ENCODE measurements around the gene PRKCA.
"Not testable (repeated sequence)": the region's sequence is repeated elsewhere in the genome, so short reads cannot be mapped to it uniquely, and the experiment has no call there.

Gene PRKCA

GRCh38 chr17:66301864-66302741 lies at the start of gene PRKCA:
Gene PRKCA, plus strand, starts transcription at chr17:66302613.
- peak in 1 of 2 donors; percentile 57 for DNase-seq (ENCODE audit: low spot score in 2 of 2)
- Mint-ChIP-seq H3K36me3 (peaks cover 36% of the 10 kb centered on the region), H3K4me3 (peak within 1 kb of the TSS; percentile 93), H3K27ac (peak within 1 kb of the TSS; percentile 96), H3K4me1 (peaks cover 44% of the 10 kb centered on the region), H3K9me3 (no peaks in the 10 kb centered on the region)
- ATAC-seq, result peak; percentile 83

- not testable (repeated sequence) for DNase-seq (ENCODE audit: low spot score in 2 of 2); H3K4me1 Mint-ChIP-seq; H3K4me3 Mint-ChIP-seq; H3K36me3 Mint-ChIP-seq; H3K9me3 Mint-ChIP-seq; ATAC-seq
- peak overlapping the region; percentile 58 for H3K27ac Mint-ChIP-seq
Measured at GRCh38 chr17:66253458-66253857, 49.0 kb upstream of the PRKCA start.

GRCh38 chr17:66255112-66255511 lies 47.3 kb upstream of the PRKCA start:
- ATAC-seq (peak; percentile 91), DNase-seq (ENCODE audit: low spot score in 2 of 2) (no peak)
- H3K27ac Mint-ChIP-seq, result peak overlapping the region; percentile 48

DNA sequence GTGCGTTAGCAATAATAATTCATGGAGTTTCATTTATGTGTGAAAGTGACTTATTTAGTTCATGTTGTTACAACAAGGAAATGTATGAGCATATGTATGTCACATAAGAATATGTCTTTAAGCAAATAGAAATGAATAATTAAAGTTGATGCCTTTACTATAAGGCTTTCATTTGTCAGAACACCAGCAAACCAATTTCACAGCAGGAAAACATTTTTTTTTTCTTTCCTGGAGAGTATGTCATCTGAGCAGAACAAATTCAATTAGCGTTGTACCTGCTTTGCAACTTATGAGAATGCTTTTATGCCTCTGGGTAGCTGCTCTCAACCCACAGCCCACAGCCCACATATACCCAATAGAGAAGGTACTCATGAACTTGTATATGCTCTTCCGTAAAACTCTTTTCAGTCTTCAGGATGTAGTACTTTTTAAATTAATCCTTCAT lies 46.9 kb upstream of the PRKCA start:
- DNase-seq (ENCODE audit: low spot score in 2 of 2), result no peak
- ATAC-seq, result peak; percentile 75

More at GRCh38 chr17:66255112-66255511, 47.3 kb upstream of the PRKCA start:
- H3K4me3 Mint-ChIP-seq, result peak overlapping the region; percentile 22
- peaks cover 6% of the 10 kb centered on the region for H3K4me1 Mint-ChIP-seq
- no peaks in the 10 kb centered on the region for H3K9me3 Mint-ChIP-seq
- H3K36me3 Mint-ChIP-seq, result no peaks in the 10 kb centered on the region

GRCh38 chr17:66260275-66260674 lies 42.1 kb upstream of the PRKCA start:
- no peak overlapping the region for H3K27ac Mint-ChIP-seq
- peaks cover 3% of the 10 kb centered on the region for H3K9me3 Mint-ChIP-seq
- peaks cover 15% of the 10 kb centered on the region for H3K4me1 Mint-ChIP-seq
- no peak overlapping the region for H3K4me3 Mint-ChIP-seq
- no peaks in the 10 kb centered on the region for H3K36me3 Mint-ChIP-seq
- no peak for ATAC-seq
- DNase-seq (ENCODE audit: low spot score in 2 of 2), result no peak

More for the DNA sequence above, 46.9 kb upstream of the PRKCA start:
- peak overlapping the region; percentile 22 for H3K4me3 Mint-ChIP-seq
- no peaks in the 10 kb centered on the region for H3K36me3 Mint-ChIP-seq
- no peaks in the 10 kb centered on the region for H3K9me3 Mint-ChIP-seq
- H3K4me1 Mint-ChIP-seq, result peaks cover 6% of the 10 kb centered on the region
- peak overlapping the region; percentile 48 for H3K27ac Mint-ChIP-seq

DNA sequence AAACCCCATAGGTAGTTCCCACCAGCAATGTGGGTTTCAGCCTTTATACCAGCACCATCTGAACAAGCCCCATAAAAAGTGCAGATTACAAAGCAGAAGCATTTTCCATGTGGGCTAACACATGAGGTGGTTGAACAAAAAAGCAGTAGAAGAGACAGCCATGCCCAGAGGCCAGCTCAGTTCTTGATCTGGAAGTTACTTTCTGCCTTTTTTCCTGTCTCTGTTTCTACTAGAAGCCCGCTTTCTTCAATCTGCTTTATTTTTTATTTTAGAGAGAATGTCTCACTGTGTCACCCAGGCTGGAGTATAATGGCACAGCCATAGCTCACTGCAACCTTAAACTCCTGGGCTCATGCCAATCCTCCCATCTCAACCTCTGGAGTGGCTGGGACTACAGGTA lies 41.7 kb upstream of the PRKCA start:
- Mint-ChIP-seq H3K4me3 (no peak overlapping the region), H3K4me1 (peaks cover 12% of the 10 kb centered on the region), H3K27ac (no peak overlapping the region), H3K9me3 (peaks cover 3% of the 10 kb centered on the region), H3K36me3 (no peaks in the 10 kb centered on the region)
- DNase-seq (ENCODE audit: low spot score in 2 of 2) (no peak), ATAC-seq (no peak)

GRCh38 chr17:66262767-66263166 lies 39.6 kb upstream of the PRKCA start:
- Mint-ChIP-seq H3K36me3 (no peaks in the 10 kb centered on the region), H3K4me1 (peaks cover 12% of the 10 kb centered on the region), H3K4me3 (no peak overlapping the region), H3K27ac (peak overlapping the region; percentile 45), H3K9me3 (peaks cover 3% of the 10 kb centered on the region)
- ATAC-seq, result no peak
- no peak for DNase-seq (ENCODE audit: low spot score in 2 of 2)

- no peak overlapping the region for H3K27ac Mint-ChIP-seq
- no peaks in the 10 kb centered on the region for H3K36me3 Mint-ChIP-seq
- DNase-seq (ENCODE audit: low spot score in 2 of 2) (no peak), ATAC-seq (no peak)
- peaks cover 3% of the 10 kb centered on the region for H3K9me3 Mint-ChIP-seq
- peaks cover 12% of the 10 kb centered on the region for H3K4me1 Mint-ChIP-seq
- no peak overlapping the region for H3K4me3 Mint-ChIP-seq
Measured at GRCh38 chr17:66264696-66265095, 37.7 kb upstream of the PRKCA start.

DNA sequence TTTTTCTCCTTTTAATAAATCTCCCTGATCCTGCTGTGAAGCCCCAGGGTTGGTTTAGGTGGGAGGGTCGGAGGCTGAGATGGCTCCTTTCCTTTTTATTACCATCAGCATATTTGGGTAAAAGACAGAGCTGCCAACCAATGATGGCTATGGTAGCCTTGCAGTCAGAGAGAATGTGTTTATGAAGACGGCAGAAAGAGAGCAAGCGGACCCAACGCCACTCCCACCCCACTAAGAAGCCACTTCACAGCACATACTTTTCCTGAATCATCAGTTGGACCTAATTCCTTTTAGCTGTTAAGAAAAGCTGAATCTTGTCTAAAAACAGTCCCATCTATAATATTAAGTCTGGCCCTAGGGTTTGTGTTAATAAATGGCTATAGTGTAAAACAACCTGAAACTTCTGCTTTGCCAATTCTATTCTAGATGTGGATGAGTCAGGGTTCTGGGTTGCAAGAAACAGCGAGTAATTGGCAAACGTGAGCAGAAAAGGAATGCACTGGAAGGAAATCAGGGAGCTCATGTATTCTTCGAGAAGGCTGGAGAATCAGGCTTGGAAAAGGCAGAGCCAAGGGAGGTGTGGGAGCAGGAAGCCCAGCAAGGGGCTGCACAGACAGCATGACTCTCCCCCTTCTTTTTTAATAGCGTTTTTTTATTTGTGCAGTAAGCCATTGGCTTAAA lies 34.0 kb upstream of the PRKCA start:
- peaks cover 12% of the 10 kb centered on the region for H3K4me1 Mint-ChIP-seq
- no peak overlapping the region for H3K27ac Mint-ChIP-seq
- ATAC-seq (no peak), DNase-seq (ENCODE audit: low spot score in 2 of 2) (no peak)
- peaks cover 3% of the 10 kb centered on the region for H3K9me3 Mint-ChIP-seq
- H3K4me3 Mint-ChIP-seq, result no peak overlapping the region
- H3K36me3 Mint-ChIP-seq, result no peaks in the 10 kb centered on the region

DNA sequence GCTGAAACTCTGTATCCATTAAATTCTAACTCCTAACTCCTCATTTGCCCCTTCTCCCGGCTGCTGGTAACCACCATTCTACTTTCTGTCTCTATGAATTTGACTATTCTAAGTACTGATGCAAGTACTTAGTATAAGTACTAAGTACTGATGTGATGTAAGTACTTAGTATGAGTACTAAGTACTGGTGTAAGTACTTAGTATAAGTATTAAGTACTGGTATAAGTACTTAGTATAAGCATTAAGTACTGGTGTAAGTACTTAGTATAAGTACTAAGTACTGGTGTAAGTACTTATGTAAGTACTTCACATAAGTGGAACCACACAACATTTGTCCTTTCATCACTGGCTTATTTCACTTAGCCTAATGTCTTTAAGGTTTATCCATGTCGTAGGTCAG lies 32.3 kb upstream of the PRKCA start:
- no peaks in the 10 kb centered on the region for H3K4me1 Mint-ChIP-seq
- H3K27ac Mint-ChIP-seq, result no peak overlapping the region
- no peak for ATAC-seq
- H3K9me3 Mint-ChIP-seq, result no peaks in the 10 kb centered on the region
- H3K36me3 Mint-ChIP-seq, result no peaks in the 10 kb centered on the region
- no peak for DNase-seq (ENCODE audit: low spot score in 2 of 2)
- H3K4me3 Mint-ChIP-seq, result no peak overlapping the region

DNA sequence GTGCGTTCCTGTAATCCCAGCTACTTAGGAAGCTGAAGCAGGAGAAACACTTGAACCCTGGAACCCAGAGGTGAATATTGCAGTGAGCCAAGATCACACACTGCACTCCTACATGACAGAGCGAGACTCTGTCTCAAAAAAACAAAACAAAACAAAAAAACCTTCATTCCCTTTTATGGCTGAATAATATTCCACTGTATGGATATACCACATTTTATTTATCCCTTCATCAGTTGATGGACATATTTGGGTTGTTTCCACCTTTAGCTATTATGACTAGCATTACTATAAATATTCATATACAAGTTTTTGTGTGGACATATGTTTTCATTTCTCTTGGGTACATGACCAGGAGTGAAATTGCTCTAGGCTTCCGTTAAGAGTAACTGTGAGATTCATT lies 30.9 kb upstream of the PRKCA start:
- Mint-ChIP-seq H3K27ac (no peak overlapping the region), H3K4me3 (no peak overlapping the region), H3K4me1 (peaks cover 12% of the 10 kb centered on the region), H3K9me3 (no peaks in the 10 kb centered on the region), H3K36me3 (no peaks in the 10 kb centered on the region)
- ATAC-seq, result no peak
- no peak for DNase-seq (ENCODE audit: low spot score in 2 of 2)

GRCh38 chr17:66272811-66273585 lies 29.4 kb upstream of the PRKCA start:
- DNase-seq (ENCODE audit: low spot score in 2 of 2), result no peak
- no peaks in the 10 kb centered on the region for H3K36me3 Mint-ChIP-seq
- H3K4me1 Mint-ChIP-seq, result peaks cover 13% of the 10 kb centered on the region
- ATAC-seq, result no peak
- no peak overlapping the region for H3K27ac Mint-ChIP-seq
- no peak overlapping the region for H3K4me3 Mint-ChIP-seq
- H3K9me3 Mint-ChIP-seq, result no peaks in the 10 kb centered on the region

DNA sequence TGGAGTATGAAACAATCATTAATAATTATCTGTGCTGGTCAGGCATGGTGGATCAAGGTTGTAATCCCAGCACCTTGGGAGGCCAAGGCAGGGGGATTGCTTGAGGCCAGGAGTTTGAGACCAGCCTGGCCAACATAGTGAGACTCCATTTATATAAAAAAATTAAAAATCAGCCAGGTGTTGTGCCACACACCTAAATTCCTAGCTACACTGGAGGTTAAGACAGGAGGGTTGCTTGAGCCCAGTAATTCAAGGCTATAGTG lies 28.9 kb upstream of the PRKCA start:
- H3K4me3 Mint-ChIP-seq, result no peak overlapping the region

DNA sequence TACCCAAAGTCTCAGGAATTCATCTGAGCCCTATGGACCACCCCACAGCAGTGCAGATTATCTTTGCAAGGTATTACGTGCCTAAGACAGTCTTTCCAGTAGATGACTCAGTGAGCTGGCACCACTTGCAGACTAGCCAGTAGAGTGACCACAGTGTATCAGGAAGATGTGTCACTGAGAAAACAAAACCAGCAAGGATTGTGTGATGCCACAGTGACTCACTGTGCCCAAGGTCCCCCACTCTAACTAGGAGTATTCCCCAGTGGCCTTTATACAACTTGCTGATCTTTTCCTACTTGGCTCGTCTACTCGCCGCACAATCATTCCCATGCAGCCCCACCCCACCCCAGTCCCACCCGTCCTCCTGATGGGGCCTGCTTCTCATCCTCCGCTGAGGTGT lies 26.8 kb upstream of the PRKCA start:
- ATAC-seq (peak; percentile 100), DNase-seq (ENCODE audit: low spot score in 2 of 2) (peak; percentile 5 to 58)
- Mint-ChIP-seq H3K4me3 (no peak overlapping the region), H3K4me1 (peaks cover 13% of the 10 kb centered on the region), H3K27ac (peak overlapping the region; percentile 9), H3K36me3 (no peaks in the 10 kb centered on the region), H3K9me3 (no peaks in the 10 kb centered on the region)

More for the DNA sequence above, 28.9 kb upstream of the PRKCA start:
- no peaks in the 10 kb centered on the region for H3K9me3 Mint-ChIP-seq
- H3K4me1 Mint-ChIP-seq, result peaks cover 13% of the 10 kb centered on the region
- H3K27ac Mint-ChIP-seq, result no peak overlapping the region
- ATAC-seq (no peak), DNase-seq (ENCODE audit: low spot score in 2 of 2) (no peak)
- no peaks in the 10 kb centered on the region for H3K36me3 Mint-ChIP-seq

DNA sequence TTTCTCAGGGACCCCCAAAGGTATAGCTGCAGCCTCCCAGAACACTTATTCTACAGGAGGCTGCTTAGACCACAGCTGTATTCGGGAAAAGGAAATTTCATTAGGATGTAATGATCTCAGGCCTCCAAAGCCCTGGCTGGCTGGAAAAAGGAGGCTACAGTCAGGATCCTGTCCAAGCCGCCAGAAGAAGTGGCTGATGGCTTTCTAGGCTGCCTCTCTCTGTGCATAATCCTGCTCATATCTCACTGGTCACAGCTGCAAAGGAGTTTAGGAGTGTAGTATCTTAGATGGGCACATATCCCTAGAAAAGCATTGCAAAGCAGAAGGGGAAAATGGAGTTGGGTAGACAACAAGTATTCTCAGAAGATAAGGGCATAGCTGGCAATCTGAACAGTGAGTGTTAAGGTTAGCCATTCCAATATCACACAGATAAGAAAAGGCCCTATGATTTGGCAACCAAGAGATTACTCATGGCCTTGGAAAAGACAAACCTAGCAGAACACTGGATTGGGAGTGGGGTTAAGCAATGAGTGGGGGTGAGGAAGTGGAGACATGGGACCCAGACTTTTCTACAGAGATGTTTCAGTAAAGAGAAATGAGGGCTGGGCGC lies 26.0 kb upstream of the PRKCA start:
- Mint-ChIP-seq H3K36me3 (no peaks in the 10 kb centered on the region), H3K4me1 (peaks cover 13% of the 10 kb centered on the region), H3K9me3 (no peaks in the 10 kb centered on the region), H3K4me3 (no peak overlapping the region), H3K27ac (peak overlapping the region; percentile 9)
- ATAC-seq (no peak), DNase-seq (ENCODE audit: low spot score in 2 of 2) (no peak)

Data from stimulated activated effector memory CD8-positive, alpha-beta T cell treated with anti-CD3 and anti-CD28 coated beads, Interleukin-12 subunit alpha, Interleukin-12 subunit beta, amount 100 ng/mL, for 72 hours (primary cell).